GM12891 (cell line): Measurements from ENCODE around the gene DDAH2.

Experiments used
- POLR2A ChIP-seq: IDR thresholded peaks from 2 replicates; pipeline ENCODE4 v1.6.1; 2011; ENCODE audit warnings: low read depth, low read length, control low read depth
- POLR2AphosphoS5 ChIP-seq: IDR thresholded peaks from 2 replicates; pipeline ENCODE4 v1.6.1; 2011; ENCODE audit warnings: low read depth, low read length, control low read depth

DNA sequence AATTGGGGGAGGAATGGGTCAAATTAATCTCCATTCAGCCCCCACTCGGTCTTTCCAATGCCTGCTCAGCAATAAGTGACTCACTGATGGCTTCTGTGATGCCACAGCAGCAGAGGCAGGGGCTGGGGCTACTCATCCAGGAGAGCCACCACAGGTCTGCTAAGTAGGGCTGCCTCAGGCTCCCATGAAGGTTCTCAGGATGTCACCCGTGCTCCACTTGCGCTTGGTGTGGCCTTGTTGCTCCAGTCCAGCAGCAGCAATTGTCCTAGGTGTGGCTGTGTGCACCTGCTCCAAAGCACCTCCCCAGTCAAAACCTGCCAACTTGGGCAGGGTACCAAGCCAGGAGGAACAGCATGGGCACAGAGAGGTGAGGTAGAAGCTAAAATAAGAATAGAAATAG, 6.9 kb downstream of the DDAH2 start:
- no peak for TF ChIP-seq POLR2AphosphoS5
- TF ChIP-seq POLR2A = no peak
